Fibroblast of villous mesenchyme (primary cell): ENCODE results near the gene PKD1L1. TPM values are rescaled to one million over a fixed set of nuclear protein-coding genes. Genes with fewer than 3 reads are reported as not detected.

Experiments
- DNase-seq: peaks from one replicate; pipeline ENCODE4 v3.0.0-alpha.2; 2010; ENCODE audit warnings: low read depth
- H3K4me3 ChIP-seq: 2 replicates; pipeline ENCODE4 v1.5.1; 2011; ENCODE audit warnings: low read depth, mild to moderate bottlenecking, low read length
- total RNA-seq: library from RNA; depleted of rRNA; stranded (reverse); fragments of >200 nt; gene quantifications from 2 replicates; pipeline ENCODE4 v1.2.3, GENCODE V29; 2012
- TF ChIP-seq, protein P1 (sequence below): IDR thresholded peaks from 2 replicates; pipeline ENCODE4 v1.5.1; 2012; ENCODE audit warnings: low read depth, mild to moderate bottlenecking, low read length; ENCODE audit not compliant: insufficient read depth

PKD1L1 gene
- total RNA-seq, 1 donor, result 0.43 TPM

- no peak overlapping the region for H3K4me3 ChIP-seq
- no peak for DNase-seq
- TF ChIP-seq, protein P1, sequence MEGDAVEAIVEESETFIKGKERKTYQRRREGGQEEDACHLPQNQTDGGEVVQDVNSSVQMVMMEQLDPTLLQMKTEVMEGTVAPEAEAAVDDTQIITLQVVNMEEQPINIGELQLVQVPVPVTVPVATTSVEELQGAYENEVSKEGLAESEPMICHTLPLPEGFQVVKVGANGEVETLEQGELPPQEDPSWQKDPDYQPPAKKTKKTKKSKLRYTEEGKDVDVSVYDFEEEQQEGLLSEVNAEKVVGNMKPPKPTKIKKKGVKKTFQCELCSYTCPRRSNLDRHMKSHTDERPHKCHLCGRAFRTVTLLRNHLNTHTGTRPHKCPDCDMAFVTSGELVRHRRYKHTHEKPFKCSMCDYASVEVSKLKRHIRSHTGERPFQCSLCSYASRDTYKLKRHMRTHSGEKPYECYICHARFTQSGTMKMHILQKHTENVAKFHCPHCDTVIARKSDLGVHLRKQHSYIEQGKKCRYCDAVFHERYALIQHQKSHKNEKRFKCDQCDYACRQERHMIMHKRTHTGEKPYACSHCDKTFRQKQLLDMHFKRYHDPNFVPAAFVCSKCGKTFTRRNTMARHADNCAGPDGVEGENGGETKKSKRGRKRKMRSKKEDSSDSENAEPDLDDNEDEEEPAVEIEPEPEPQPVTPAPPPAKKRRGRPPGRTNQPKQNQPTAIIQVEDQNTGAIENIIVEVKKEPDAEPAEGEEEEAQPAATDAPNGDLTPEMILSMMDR, result no peak
Measured at GRCh38 chr7:47937065-47937687, 11.1 kb downstream of the PKD1L1 start.

- no peak for DNase-seq
- TF ChIP-seq, protein P1, result no peak
- H3K4me3 ChIP-seq, result no peak overlapping the region
Measured at GRCh38 chr7:47936323-47936722, 11.9 kb downstream of the PKD1L1 start.

DNA sequence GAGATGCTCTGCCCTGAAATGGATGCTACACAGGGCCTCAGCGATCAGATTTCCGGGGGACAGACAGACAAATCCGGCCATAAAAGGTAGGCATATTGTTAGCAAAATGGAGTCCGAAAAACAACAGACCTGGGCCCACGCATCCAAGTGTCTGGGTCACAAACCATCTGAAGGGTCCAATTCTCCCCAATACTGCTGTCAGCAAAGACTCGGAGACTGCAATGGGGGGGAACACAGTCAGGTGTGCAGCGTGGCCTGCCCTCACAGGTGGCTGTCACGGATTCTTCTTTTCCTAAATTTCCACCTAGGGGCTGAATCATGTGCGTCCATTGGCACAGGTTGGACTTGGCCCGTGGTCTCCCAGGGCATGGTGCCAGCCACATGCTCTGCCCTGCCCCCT, 12.9 kb downstream of the PKD1L1 start:
- no peak for DNase-seq
- H3K4me3 ChIP-seq, result no peak overlapping the region
- TF ChIP-seq, protein P1, result no peak

- DNase-seq, result no peak
- H3K4me3 ChIP-seq, result no peak overlapping the region
Measured at GRCh38 chr7:47934831-47935230, 13.4 kb downstream of the PKD1L1 start.

GRCh38 chr7:47933215-47933614, 15.1 kb downstream of the PKD1L1 start:
- no peak for DNase-seq
- TF ChIP-seq, protein P1, result no peak
- no peak overlapping the region for H3K4me3 ChIP-seq

More at GRCh38 chr7:47934831-47935230, 13.4 kb downstream of the PKD1L1 start:
- TF ChIP-seq, protein P1, result no peak

- TF ChIP-seq, protein P1, result no peak
Measured at GRCh38 chr7:47932466-47933037, 15.7 kb downstream of the PKD1L1 start.

More at GRCh38 chr7:47932466-47933037, 15.7 kb downstream of the PKD1L1 start:
- no peak for DNase-seq
- H3K4me3 ChIP-seq, result no peak overlapping the region
